GM19193 (cell line): ENCODE data around the gene KRT73.

Experiments
- POLR2A ChIP-seq: IDR thresholded peaks from 4 replicates; pipeline ENCODE4 v1.6.1; 2011; ENCODE audit not compliant: insufficient read depth, insufficient read length; ENCODE audit errors: extremely low read depth

KRT73 gene

DNA sequence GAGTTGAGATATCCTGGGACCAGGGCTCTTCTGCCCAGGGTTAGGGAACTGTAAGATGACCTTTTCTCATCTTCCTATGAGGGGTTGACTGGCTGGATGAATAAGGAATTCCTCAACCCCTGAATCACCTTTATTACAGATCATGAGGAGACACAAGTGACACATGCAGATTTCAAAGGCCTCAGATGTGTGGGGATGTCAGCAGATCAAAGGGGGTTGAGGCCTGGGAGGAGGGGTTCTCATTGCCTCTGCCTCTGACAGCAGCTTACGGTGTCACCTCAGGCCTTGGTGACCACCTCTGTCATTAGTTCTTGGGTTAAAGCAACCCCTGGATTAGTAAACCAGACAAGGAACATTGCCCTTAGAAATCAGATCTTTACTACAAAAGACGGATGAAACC is 15.0 kb downstream of the KRT73 start:
- no peak for TF ChIP-seq POLR2A

- no peak for TF ChIP-seq POLR2A
These were observed 15.8 kb downstream of the KRT73 start for GRCh38 chr12:52602552-52602951.

GRCh38 chr12:52601671-52602070 is 16.7 kb downstream of the KRT73 start:
- TF ChIP-seq POLR2A: no peak

DNA sequence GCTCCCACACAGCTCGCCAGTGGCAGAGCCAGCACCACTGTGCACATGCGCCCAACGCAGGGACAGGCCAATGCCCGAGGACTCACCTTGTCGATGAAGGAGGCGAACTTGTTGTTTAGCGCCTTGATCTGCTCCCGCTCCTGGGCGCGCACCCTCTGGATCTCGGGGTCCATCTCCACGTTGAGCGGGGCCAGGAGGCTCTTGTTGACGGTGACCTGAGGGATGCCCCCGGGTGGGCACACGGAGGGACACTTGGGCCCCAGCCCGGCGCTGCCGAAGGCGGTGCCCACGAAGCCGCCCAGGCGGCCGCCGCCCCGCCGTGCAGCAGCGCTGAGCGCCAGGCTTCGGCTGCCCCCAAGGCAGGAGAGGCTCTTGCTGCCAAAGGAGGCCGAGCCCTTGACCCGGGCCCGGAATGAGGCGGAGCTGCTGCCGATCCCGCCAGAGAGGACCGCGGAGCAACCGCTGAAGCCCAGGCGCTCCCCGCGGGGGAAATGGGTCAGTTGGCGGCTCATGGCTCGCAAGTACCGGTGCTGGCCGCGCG is 17.3 kb downstream of the KRT73 start, which contains the start of gene KRT72:
KRT72 (minus strand) TSS at position 523 of the 541 bp plus-strand sequence; CDS start at position 512, 11 bp downstream.
- no peak for TF ChIP-seq POLR2A

DNA sequence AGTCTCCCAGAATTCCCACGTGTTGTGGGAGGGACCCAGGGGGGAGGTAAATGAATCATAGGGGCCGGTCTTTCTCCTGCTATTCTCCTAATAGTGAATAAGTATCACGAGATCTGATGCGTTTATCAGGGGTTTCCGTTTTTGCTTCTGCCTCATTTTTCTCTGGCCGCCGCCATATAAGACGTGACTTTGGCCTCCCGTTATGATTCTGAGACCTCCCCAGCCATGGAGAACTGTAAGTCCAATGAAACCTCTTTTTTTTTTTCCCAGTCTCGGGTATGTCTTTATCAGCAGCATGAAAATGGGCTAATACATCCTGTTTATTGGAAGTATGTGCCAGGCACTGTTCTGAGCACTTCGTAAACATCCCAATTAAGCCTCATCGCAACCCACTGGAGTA is 17.9 kb downstream of the KRT73 start:
- TF ChIP-seq POLR2A: no peak

GRCh38 chr12:52600071-52600470 is 18.3 kb downstream of the KRT73 start:
- no peak for TF ChIP-seq POLR2A

GRCh38 chr12:52598966-52599365 is 19.4 kb downstream of the KRT73 start:
- no peak for TF ChIP-seq POLR2A

DNA sequence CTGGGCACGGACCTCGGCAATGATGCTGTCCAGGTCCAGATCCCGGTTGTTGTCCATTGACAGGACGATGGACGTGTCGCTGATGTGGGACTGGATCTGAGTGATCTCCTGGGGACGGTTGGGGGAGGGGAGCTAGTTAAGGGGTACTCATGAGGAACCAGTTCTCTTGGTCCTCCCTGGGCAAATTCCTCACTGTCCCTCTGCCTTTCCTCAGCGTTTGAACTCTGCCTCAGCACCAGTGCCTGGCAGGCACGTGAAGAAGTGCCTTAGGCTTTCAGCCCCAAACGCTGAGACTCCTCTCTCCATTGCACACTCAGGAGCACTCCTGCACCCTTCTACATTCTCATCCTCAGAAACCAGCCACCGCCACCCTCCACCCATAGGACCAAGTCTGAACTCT is 26.8 kb downstream of the KRT73 start:
- TF ChIP-seq POLR2A: no peak

DNA sequence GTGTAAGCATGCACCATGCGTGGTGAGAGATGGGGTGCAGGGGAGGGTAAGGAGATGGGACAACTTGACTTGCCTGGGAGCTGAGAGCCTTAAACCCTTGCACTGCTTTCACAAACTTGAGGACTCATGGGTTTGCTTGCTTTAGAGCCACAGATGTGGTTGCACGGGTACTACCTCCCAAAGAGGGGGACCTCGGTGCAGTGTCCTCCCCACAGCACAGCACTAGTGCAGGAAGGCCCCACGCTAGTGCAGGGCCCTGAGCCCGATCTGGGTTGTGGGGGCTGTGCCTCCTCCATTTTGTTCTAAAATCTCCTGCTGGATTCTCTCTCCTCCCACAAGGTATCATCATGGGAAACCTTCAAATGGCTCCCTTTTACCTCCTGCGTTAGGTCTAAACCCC is 28.3 kb downstream of the KRT73 start:
- no peak for TF ChIP-seq POLR2A

GRCh38 chr12:52587563-52587962 is 30.8 kb downstream of the KRT73 start:
- no peak for TF ChIP-seq POLR2A

GRCh38 chr12:52585946-52586345 is 32.4 kb downstream of the KRT73 start:
- TF ChIP-seq POLR2A: no peak

DNA sequence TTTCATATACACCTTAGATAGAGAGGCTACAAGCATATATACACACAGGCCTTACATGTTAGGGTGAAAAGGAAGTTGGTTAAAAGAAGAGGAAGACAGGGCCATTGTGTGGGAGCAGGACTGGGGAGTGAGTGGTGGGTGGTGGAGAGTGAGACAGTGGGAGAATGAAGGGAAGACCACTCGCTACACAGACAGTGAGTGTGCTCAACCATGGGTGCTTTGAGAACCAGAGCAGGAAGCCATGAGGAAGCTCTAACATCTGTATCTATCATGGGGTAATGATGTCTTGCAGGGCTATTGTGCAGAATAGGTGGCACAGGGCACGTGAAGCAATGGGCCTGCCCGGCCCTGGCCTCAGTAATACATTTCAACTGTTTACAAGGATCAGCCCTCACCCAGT is 33.3 kb downstream of the KRT73 start:
- no peak for TF ChIP-seq POLR2A

DNA sequence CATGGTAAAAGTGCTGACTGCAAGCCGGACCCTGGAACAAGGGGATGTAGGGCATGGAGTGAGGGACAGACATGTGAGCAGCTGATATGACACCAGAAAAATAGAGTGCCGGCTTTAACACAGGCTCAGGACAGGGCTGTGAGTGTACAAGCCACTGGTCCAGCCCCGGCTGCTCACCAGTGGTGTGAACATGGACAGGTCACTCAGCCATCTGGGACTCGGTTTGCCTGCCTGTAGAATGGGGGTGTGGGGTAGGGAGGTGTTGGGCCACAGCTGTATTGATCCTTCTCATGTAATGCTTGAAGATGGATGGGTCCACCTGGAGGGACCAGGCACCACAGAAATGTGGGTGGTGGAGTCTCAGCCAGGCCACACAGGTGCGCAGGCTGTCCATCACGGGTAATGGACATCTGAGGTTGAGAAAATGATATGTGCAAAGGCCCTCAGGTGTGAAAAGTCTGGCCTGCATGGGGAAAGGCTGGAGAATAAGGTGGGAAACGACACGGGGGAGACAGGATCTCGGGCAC is 34.1 kb downstream of the KRT73 start:
- TF ChIP-seq POLR2A: no peak

- TF ChIP-seq POLR2A: no peak
These were observed 35.3 kb downstream of the KRT73 start for GRCh38 chr12:52582971-52583456.

- no peak for TF ChIP-seq POLR2A
These were observed 35.9 kb downstream of the KRT73 start for GRCh38 chr12:52582486-52582885.

GRCh38 chr12:52581481-52581880 is 36.9 kb downstream of the KRT73 start:
- TF ChIP-seq POLR2A: no peak

DNA sequence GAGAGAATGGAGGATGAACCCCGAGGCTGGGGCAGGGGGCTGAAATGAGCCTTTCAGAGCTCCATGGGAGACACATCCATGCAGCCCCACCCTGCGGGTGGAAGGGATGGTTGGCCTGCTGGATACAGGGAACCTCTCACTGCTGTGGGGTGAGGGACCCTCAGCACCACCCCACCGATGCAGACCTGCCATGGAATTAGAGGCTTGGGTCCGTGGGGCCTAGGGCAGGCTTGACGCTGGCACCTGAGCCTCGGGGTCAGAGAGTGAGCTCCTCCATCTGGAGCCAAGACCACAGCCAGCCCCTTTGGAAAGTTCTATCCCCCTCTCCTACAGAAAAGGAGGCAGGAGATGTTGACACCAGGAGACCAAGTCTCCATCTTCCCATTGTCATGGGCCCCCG is 37.3 kb downstream of the KRT73 start:
- TF ChIP-seq POLR2A: no peak
